GM19035 (cell line): ENCODE results near the gene C2.
"Not testable (repeated sequence)": the region's sequence is repeated elsewhere in the genome, so short reads cannot be mapped to it uniquely, and the experiment has no call there.

Source experiments
- ATAC-seq: cut with Tn5 transposase; IDR thresholded peaks from one replicate; pipeline ENCODE4 v1.9.1; 2021; ENCODE audit not compliant: unreplicated experiment

The C2 gene

DNA sequence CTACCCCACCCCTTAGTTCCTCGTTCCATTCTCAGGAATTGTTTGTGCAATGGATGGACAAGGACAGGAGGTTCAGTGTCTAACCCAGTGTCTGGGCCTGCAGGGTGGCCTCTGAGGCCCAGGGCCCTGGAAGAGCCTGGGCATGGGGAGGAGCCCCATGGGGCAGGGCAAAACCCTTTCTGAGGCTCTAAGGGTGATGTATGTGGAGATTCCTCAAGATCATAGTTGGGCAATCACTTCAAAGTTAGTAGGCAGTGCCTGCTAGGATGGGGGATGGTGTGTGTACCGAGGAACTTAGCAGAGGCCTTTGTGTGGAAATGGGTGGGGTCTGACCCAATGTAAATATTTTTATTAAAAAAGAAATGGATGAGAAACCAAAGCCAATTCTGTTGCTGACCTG, 6.7 kb upstream of the C2 start:
- no peak for ATAC-seq

DNA sequence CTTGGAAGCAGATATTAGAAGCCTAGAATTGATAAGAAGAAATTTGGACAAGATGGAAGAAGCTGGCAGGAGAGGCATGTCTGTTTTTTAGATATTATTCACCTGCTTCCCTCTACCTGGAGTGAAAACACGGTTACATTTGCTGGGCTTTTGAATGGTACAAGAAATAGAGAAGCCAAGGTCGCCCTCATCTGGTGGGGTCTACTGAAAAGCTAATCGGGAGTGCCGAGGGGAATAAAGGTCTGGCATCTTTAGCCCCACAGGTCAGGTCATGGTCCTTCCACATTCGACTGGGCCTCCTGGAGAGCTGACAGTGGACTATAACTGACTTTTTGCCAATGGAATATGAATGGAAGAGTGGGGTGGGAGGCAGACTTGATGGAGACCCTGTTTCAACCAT, 4.6 kb upstream of the C2 start:
- ATAC-seq = no peak

DNA sequence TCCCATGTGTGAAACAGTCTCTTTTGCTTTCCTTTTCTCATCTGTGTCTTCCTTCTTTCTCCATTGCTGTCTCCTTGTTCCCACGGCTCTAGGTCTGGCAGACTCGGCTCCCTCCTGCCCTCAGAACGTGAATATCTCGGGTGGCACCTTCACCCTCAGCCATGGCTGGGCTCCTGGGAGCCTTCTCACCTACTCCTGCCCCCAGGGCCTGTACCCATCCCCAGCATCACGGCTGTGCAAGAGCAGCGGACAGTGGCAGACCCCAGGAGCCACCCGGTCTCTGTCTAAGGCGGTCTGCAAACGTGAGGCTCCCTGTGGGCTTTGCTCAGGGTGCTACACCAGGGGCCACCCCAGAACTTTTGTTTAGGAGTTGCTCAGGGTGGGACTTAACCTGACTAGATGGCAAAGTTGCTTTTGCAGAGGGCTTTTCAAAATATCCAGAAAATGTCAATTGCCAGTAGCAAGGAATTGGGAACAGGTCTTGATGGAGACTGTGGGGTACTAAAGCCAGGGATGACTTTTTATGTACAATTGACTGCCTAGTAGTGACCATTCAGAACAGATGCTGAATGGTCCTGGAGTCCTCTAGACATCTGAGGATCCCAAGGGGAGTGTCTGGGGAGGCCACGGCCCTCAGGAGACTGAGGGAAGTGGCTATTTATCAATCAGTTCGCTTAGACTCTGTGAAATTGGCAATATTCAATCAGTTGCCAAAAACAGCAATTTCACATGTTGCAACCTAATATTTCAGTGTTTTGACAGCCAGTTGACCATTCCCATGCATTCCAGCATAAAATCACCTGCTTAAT, 550 bp downstream of the C2 start:
- no peak for ATAC-seq

DNA sequence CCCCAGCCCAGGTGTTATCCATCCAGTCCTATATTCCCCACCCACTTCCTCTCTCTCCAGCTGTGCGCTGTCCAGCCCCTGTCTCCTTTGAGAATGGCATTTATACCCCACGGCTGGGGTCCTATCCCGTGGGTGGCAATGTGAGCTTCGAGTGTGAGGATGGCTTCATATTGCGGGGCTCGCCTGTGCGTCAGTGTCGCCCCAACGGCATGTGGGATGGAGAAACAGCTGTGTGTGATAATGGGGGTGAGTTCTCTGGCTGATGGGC, 1.1 kb downstream of the C2 start:
- no peak for ATAC-seq

DNA sequence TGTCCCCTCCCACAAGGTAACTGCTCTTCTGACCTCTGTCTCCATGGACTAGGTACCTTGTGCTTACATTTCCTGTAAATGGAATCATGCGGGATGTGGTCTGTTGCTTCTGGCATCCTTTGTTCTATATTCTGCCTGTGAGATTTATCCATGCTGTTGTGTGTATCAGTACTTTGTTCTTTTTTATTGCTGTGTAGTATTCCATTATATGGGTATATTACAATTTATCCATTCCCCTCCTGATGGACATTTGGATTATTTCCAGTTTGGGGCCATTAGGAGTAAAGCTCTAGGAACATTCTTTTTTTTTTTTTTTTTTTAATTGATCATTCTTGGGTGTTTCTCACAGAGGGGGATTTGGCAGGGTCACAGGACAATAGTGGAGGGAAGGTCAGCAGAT, 3.4 kb downstream of the C2 start:
- no peak for ATAC-seq

DNA sequence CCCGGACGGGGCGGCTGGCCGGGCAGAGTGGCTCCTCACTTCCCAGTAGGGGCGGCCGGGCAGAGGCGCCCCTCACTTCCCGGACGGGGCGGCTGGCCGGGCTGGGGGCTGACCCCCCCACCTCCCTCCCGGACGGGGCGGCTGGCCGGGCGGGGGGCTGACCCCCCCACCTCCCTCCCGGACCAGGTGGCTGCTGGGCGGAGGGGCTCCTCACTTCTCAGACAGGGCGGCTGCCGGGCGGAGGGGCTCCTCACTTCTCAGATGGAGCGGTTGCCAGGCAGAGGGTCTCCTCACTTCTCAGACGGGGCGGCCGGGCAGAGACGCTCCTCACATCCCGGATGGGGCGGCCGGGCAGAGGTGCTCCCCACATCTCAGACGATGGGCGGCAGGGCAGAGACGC, 4.6 kb downstream of the C2 start:
- ATAC-seq = not testable (repeated sequence)

DNA sequence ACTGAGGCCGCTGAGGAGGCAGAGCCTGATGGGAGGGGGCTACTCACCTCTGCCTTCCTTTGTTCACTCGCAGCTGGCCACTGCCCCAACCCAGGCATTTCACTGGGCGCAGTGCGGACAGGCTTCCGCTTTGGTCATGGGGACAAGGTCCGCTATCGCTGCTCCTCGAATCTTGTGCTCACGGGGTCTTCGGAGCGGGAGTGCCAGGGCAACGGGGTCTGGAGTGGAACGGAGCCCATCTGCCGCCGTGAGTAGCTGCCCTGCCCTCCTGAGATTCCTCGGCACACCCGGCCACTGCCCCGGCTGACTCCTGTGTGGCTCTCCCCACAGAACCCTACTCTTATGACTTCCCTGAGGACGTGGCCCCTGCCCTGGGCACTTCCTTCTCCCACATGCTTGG, 6.0 kb downstream of the C2 start:
- ATAC-seq = no peak

DNA sequence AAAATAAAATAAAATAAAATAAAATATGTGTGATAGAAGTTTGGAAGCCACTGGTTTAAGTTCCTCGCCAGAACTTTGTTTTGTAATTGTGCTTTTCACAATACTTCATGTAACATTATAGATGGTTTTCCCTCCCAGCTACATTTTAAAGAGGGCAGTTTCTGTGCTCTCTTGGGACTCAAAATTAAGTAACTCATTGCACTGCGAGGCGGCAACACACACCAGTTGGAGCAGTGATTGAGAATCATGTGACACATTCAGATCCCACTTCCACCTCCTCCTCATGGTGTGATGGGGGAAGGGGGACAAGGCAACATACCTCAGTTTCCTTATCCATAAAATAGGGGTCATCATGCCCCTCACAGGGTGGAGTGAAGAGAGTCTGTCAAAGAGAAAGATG, 7.5 kb downstream of the C2 start:
- ATAC-seq = no peak

DNA sequence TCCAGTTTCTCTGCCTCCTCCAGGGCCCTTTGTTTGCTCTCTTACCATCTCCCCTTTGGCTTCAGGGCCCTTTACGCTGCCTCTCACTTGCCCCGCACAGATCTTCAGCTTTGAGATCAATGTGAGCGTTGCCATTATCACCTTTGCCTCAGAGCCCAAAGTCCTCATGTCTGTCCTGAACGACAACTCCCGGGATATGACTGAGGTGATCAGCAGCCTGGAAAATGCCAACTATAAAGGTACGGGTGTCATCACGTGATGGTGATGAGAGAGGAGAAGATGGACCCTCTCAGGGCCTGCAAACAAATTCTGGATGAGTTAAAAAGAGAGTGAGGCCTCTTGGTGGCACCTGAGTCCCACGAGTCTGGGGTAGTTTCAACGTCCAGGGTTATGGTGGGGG, 8.3 kb downstream of the C2 start:
- ATAC-seq = no peak

DNA sequence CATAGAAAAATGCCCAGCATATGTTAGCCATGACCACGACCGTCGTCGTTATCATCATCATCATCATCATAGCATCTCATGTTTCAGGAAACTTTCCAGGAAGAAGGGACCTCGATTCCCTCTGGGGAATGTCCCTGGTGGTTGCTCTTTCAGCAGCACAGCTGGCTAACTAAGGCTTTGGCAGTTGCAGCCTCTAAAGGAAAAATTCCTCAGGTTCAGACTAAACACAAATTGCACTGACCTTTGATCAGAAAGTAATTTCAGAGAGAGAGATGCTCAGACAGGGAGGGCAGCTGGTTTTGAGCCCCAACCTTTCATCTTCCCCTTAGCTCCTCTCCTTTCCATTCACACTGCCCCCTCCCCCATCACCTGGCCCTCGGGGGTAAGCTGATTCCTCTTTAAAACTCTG, 12.7 kb downstream of the C2 start:
- ATAC-seq = no peak

DNA sequence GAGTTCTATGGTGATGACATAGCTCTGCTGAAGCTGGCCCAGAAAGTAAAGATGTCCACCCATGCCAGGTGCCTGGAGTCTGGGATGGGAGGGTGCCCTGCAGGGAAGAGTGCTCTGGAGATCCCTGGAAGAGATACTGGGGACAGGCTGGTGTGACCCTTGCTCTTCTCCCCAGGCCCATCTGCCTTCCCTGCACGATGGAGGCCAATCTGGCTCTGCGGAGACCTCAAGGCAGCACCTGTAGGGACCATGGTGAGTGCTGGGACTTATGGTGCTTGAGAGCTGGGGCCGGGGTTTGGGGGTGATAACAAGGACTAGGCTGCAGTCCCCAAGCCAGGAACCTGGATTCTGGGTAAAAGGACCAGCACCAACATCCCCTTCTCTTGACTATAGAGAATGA, 16.2 kb downstream of the C2 start:
- ATAC-seq = no peak

DNA sequence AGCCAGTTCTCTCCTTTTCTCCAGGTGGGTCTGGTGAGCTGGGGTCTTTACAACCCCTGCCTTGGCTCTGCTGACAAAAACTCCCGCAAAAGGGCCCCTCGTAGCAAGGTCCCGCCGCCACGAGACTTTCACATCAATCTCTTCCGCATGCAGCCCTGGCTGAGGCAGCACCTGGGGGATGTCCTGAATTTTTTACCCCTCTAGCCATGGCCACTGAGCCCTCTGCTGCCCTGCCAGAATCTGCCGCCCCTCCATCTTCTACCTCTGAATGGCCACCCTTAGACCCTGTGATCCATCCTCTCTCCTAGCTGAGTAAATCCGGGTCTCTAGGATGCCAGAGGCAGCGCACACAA, 17.6 kb downstream of the C2 start:
- no peak for ATAC-seq

DNA sequence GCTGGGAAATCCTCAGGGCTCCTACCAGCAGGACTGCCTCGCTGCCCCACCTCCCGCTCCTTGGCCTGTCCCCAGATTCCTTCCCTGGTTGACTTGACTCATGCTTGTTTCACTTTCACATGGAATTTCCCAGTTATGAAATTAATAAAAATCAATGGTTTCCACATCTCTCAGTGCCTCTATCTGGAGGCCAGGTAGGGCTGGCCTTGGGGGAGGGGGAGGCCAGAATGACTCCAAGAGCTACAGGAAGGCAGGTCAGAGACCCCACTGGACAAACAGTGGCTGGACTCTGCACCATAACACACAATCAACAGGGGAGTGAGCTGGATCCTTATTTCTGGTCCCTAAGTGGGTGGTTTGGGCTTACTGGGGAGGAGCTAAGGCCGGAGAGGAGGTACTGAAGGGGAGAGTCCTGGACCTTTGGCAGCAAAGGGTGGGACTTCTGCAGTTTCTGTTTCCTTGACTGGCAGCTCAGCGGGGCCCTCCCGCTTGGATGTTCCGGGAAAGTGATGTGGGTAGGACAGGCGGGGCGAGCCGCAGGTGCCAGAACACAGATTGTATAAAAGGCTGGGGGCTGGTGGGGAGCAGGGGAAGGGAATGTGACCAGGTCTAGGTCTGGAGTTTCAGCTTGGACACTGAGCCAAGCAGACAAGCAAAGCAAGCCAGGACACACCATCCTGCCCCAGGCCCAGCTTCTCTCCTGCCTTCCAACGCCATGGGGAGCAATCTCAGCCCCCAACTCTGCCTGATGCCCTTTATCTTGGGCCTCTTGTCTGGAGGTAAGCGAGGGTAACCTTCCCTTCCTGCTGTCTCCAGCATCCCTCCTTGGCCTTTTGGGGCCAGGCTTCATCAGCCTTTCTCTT, 18.2 kb downstream of the C2 start, which contains the start of gene CFB:
Gene CFB, plus strand, starts transcription at position 589 of the 863 bp plus-strand sequence. Its CDS starts 127 bp downstream, at position 716.
- no peak for ATAC-seq

DNA sequence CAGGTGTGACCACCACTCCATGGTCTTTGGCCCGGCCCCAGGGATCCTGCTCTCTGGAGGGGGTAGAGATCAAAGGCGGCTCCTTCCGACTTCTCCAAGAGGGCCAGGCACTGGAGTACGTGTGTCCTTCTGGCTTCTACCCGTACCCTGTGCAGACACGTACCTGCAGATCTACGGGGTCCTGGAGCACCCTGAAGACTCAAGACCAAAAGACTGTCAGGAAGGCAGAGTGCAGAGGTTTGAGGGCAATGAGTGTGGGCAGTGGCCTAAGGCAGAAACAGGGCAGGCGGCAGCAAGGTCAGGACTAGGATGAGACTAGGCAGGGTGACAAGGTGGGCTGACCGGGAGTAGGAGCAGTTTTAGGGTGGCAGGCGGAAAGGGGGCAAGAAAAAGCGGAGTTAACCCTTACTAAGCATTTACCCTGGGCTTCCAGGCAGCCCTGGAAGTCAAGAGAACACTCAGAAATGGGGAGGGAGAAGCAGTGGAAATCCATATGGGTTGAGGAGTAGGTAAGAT, 18.9 kb downstream of the C2 start:
- no peak for ATAC-seq

DNA sequence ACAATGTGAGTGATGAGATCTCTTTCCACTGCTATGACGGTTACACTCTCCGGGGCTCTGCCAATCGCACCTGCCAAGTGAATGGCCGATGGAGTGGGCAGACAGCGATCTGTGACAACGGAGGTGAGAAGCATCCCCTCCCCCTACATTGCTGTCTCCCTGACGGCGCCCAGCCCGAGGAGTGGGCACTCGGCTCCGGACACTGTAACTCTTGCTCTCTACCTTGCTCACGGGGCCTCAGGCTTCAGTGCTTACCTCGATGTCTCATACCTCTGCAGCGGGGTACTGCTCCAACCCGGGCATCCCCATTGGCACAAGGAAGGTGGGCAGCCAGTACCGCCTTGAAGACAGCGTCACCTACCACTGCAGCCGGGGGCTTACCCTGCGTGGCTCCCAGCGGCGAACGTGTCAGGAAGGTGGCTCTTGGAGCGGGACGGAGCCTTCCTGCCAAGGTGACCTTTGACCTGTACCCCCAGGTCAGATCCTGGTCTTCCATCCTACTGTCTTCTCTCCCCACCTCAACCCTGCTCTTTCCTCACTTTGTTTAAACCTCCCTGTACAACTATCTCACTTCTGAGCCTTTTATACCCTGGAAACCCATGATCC, 19.7 kb downstream of the C2 start:
- no peak for ATAC-seq

DNA sequence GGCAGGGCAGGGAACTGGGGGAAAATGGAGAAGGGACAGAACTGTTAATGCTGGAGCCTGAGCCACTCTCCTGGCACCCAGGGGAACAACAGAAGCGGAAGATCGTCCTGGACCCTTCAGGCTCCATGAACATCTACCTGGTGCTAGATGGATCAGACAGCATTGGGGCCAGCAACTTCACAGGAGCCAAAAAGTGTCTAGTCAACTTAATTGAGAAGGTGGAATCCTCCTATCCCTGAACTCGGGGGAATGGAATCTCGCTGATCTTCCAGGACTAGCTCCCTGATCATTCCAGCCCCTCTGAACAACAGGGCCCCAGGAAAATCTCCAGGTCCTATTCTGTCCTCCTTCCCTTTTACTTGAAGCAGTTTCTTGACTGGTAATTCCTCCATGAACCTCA, 20.3 kb downstream of the C2 start:
- no peak for ATAC-seq

DNA sequence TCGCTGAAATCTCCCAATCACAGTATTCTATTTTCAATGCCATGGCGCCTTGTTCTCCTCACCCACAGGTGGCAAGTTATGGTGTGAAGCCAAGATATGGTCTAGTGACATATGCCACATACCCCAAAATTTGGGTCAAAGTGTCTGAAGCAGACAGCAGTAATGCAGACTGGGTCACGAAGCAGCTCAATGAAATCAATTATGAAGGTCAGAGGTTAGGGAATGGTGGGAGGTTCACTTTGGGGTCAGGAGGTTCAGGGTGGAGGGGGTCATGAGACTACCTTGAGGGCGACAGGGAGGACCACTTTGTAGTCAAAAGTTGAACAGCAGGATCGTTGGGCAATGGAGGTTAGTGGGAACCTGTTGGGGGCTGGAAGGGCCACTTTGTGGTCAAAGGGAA, 20.8 kb downstream of the C2 start:
- ATAC-seq = no peak

DNA sequence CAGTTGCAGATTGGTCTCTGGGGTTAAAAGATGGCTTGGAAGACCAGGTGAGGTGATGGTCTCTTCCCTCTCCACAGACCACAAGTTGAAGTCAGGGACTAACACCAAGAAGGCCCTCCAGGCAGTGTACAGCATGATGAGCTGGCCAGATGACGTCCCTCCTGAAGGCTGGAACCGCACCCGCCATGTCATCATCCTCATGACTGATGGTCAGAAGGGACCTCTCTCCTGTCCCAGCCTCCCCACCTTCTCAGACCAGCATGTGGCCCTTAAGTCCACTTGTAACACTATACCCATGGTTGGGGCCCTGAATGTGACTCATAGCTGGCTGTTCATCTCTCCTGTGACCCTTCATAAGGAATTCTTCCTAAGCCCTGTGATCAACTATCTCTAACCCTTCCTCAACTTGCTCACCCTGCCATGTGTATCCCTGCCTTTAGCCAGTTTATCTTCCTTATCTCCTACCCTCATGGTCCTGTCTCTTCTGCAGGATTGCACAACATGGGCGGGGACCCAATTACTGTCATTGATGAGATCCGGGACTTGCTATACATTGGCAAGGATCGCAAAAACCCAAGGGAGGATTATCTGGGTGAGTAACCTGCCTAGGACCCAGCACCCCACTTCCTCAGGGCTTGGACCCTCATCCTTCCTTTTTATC, 21.4 kb downstream of the C2 start:
- ATAC-seq = no peak

DNA sequence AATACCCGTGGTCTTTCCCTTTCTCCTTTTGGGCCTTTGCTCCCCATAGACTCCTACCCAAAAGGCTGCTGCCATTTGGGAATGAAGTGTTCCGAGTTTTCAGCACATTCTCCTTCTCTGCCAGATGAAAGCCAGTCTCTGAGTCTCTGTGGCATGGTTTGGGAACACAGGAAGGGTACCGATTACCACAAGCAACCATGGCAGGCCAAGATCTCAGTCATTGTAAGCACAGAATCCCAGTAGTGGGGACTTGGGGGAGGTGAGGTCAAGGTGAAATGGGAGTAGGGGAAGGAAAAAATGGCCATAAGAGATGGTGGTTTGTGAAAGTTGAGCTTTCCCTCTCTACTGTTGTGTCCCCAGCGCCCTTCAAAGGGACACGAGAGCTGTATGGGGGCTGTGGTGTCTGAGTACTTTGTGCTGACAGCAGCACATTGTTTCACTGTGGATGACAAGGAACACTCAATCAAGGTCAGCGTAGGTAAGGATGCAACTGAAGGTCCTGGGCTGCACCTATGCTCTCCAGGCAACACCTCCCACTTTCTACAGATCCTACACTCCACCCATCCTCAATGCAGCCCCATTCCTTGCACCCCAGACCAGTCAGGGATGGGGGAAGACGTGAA, 22.5 kb downstream of the C2 start:
- no peak for ATAC-seq

DNA sequence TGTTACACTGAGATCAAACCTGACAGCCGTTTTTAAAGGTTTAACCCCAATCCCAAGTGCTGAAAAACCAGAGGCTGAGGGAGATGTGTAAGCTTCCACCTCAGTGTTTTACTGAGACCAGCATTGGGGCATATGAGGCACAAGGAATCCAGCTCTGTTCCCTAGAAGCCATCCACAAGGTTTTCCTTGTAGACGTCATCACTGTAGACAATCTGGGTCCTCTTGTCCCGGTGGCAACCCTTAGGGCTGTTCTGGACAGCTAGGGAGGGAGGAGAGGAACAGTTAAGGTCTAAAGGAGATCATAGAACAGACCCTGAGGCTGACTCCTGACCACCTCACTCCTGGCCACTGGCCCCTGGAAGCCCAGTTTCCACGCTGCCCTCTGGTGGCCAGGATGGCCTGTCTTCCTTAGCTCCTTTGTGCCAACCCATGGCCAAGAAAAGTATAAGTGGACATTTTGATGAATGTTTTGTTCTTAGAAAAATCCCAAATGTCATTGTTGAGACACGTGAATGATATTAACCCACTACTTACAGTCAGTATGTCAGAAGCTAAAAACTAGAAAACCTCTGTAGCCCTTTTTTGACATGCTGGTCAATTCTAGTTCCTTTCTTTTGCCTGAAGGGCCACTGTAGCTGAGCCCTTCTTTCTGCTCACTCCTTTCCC, 24.8 kb downstream of the C2 start:
- ATAC-seq = no peak

DNA sequence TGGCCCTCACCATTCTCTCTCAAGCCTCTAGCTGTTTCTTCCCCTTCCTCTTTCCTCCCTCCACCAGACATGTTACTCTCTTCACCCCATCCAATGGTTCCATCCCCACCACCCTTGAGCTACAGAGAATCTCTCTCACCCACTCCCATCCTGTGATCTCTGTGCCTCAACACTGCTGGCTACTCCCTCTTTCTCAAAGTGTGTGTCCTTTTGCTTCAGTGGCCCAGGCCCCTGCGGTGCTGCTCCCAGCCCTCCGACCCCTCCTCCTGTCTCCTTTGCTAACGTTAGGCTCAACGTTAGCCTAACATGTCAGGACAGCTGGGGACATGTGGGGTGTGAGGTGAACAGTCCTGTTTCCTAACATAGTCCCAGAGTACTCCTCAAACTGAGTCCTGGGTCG, 25.4 kb downstream of the C2 start:
- ATAC-seq = no peak
